Measurements from ENCODE around the gene SCPEP1.

- TF ChIP-seq CTCF (IDR thresholded peaks at IDR 0.05) (no peak), ZFX (IDR thresholded peaks at IDR 0.05; ENCODE audit: borderline replicate concordance) (no peak)
These were observed 28.3 kb upstream of the SCPEP1 start for GRCh38 chr17:56949595-56949994.

Data from 22Rv1 (cell line).